HG03045 (cell line): Measurements from ENCODE around the gene STK32B.
"Not testable (repeated sequence)": the region's sequence is repeated elsewhere in the genome, so short reads cannot be mapped to it uniquely, and the experiment has no call there.

Source experiments
- ATAC-seq: cut with Tn5 transposase; IDR thresholded peaks from one replicate; pipeline ENCODE4 v1.9.1; 2021; ENCODE audit warnings: mild to moderate bottlenecking, moderate library complexity; ENCODE audit not compliant: unreplicated experiment

STK32B gene

DNA sequence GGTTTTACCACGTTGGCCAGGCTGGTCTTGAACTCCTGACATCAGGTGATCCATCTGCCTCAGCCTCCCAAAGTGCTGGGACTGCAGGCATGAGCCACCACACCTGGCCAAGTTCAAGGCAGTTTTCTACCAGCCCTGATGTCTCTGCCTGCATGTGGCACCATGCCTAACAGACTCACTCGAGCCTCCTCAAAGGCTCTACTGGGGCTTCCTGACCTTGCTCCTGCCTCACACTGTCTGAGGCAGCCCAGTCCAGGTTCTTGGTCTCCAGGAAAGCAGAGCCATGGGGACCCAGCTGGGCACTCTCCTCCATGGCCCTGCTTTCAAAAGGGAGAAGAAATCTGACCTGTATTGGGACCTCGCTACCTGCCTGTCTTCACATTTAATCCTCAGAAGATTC lies 370.1 kb downstream of the STK32B start:
- ATAC-seq, result no peak

DNA sequence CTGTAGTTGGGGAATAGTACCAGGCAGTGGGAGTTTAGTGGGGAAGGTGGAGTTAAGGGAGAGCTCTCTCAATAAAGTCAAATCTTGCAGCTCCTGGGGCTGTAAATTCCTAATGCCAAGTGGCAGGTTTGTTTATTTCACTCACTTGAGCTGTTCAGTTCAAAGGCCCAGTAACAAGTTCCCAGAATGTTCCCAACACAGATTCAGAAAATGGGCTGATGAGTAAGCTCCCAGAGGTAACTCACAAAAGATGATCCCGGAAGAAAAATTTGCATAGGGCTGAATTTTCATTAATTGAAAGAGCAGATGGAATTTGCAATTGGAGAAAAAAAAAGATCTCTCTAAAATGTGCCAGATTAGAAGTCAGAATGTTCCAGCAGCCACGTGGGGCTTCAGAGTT lies 370.9 kb downstream of the STK32B start:
- ATAC-seq, result no peak

DNA sequence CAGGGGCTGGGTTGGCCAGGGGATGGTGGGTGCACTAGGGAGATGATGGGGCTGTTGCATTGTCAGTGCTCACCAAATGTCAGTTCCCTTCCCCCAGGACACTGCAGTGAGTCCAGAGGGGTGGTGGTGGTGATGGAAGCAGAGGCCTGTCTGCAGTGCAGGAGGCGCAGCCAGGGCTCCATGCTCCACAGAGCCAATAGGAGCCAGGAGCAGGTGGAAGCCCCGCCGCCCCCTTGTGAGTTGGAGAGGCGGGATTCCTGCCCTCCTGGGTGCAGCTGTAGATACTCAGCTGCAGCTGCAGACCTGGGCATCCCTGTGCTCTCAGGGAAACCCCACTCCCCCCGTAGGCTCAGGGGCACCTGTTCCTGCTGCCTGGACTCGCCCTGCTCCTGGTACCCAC lies 372.4 kb downstream of the STK32B start:
- no peak for ATAC-seq

DNA sequence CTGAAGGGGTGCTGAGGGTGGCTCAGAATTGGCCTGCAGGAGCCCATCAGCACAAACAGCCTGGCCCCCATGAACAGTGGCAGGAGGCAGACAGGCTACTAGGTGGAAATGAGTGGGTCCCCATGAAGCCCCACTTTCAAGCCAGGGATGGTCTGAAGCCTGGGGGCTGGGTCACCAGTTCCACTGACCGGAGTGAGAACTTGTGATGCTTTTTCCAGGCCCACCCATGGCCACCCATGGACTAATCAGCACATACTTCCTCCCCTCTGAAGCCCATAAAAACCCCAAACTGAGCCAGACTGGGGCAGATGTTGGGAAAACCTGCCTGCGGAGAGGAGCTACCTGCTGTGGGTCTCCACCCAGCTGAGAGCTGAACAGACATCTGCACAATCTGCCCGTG lies 372.9 kb downstream of the STK32B start:
- ATAC-seq, result no peak

DNA sequence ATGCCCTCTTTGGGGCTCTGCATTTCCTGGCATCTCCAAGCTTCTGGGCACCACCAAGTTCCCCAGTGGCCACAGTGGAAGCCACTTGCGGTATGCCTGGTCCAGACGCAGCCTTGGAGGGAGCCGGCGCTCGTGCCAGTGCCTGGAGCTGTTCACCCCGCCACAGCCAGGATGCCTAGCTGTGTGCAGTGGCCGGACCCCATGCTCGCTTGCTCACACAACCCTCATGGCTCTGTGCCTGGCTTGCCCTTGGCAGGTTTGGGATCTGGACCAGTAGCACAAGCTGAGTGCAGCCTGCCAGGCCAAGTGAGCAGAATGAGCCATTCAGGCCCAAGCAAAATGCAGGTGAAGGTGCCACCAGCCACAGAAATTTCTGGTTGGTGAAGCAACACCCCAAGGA lies 373.6 kb downstream of the STK32B start:
- ATAC-seq, result no peak

DNA sequence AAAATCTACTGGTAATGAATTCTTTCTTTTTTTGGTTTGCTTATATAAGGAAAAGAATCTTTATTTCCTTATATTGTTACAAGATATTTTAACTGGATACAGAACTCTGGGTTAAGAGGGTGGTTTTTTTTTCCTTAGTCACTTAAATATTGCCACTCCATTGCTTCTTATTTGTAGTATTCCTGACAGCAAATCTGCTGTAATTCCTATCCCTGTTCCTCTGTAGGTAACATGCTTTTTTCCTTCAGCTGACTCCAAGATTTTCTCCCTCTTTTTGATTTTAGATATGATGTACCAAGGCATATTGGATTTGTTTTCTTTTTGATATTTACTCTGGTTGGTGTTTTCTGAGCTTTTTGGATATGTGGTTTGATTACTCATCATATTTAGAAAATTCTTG lies 378.5 kb downstream of the STK32B start:
- no peak for ATAC-seq

DNA sequence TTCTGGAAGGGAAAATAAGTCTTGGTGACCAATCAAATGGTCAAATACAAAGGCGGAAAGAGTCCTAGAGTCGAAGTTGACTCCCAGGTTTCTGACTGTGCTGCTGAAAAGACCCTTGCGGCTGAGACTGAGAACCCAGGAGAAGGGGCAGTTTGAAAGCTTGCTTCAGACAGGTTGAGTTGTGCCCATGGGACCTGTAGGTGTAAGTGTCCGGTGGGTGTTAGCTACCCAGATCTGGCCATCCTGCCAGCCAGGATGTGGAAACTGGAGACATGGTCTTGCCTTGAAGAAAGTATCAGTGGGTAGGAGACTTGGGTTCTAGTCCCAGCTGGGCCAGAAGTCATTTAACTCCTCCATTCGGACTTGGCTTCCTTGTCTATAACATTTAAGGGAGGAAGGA lies 381.9 kb downstream of the STK32B start:
- no peak for ATAC-seq

DNA sequence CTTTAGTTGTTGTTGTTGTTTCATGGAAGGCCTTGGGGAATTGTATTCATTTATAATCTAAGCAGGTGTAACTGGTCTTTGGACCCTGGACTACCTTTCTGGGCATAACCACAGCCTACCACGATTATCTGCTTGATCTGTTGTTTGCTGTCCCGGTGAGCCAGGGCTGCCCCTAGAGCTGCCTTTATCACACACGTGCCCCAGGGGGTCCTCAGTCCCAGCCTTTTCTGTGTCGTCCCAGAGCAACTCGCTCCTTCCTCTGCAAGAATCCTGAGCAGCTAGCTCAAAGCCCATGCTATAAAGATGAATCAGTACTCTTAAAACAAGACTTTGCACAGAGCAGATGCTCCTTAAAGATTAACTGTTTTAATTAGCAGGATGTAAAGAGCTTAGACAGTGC lies 383.9 kb downstream of the STK32B start:
- no peak for ATAC-seq

DNA sequence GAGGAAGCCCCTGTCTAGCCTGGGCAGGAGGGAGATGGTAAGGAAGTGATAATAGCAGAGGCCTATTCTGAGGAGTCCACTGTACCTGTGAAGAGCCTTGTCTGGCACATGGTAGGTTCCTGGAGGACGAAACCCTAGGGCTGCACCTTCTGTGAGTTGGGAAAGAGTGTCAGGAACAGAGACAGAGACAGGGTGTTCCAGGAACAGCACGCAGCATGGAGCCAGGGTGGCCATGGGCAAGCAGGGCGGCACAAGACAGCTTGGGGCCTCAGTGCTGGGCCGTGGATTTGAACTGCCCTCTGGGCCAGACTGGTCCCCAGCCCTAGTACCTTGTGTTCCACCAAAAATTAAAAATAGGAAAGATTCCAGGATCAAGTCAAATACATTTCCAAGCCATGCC lies 384.5 kb downstream of the STK32B start:
- ATAC-seq, result no peak

DNA sequence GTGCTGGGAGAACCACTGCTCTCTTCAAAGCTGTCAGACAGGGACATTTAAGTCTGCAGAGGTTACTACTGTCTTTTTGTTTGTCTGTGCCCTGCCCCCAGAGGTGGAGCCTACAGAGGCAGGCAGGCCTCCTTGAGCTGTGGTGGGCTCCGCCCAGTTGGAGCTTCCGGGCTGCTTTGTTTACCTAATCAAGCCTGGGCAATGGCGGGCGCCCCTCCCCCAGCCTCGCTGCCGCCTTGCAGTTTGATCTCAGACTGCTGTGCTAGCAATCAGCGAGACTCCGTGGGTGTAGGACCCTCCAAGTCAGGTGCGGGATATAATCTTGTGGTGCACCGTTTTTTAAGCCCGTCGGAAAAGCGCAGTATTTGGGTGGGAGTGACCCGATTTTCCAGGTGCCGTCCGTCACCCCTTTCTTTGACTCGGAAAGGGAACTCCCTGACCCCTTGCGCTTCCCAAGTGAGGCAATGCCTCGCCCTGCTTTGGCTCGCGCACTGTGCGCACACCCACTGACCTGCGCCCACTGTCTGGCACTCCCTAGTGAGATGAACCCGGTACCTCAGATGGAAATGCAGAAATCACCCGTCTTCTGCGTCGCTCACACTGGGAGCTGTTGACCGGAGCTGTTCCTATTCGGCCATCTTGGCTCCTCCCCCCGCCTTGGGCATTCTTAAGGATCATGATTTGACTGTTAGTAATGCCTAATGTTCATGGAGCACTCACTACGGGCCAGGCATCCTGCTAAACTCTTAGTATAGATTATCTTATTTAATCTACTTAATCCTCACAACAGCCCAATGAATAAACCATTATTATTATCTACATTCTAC lies 392.9 kb downstream of the STK32B start:
- not testable (repeated sequence) for ATAC-seq

DNA sequence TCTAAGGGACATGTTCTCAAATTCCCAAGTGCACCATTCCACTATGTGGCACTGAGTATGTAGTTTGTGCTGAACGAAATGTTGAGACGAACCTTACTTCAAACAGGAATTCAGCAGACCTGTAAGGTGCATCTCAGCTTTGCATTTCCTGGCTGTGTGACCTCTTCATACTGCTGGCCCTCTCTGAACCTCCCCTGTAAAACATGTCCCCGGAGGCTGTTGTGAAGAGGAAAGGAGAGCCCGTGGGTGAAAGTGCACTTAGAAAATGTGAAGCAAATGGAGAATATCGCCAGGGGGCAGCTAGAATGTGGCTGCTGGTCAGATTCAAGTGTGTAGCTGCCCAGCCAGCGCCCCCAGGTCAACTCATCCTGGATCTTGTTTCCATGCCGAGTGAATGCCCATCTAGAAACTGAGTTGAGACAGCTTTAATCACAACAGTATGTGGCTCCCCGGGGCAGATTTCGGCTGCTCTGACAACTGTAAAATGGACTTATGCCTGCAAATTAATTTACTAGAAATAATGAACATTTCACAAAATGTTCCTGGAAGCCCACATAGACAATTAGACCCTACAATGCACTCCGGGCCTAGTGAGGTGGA lies 393.7 kb downstream of the STK32B start:
- no peak for ATAC-seq

DNA sequence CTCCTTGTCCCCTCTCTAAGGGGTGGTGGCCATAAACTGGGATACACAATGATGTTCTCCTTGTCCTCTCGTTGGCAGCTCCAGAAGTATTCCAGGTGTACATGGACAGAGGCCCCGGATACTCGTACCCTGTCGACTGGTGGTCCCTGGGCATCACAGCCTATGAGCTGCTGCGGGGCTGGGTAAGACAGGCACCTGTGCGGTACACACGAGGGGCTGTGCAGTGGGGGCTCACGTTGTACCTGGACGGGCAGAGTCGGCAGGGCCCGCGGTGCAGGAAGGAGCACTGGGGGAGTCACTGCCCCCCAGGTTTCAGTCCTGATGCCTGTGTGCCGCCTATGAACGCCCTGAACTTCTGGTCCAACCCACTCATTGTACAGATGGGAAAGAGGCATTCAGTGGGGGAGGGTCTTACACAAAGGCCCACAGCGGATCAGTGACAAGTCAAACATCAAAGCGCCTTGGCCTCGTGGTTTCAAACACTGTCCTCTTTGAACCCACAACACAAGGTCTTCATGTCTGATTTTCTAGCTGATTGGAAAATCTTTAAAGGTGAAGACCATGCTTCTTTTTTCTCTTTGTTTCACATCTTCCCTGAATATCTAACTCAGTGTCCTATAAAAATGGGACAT lies 395.4 kb downstream of the STK32B start:
- ATAC-seq, result no peak

DNA sequence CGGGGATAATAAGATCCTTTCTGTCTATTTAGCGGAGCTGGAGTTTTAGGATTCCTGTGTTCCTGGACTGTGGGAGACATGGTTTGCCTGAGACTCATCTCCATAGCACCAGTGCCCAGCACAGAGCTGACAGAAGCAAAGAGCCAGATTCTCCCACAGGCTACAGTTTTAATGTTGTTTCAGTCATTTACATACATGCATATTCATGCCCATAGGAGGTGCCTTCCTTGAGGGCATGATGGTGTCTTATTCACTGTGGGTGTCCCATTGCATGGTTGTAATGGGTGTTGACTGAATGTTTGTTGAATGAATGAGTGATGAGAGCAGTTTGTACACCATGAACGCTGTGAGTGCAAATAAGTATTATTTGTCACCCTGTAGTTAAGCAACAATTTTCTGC lies 396.5 kb downstream of the STK32B start:
- ATAC-seq, result no peak

DNA sequence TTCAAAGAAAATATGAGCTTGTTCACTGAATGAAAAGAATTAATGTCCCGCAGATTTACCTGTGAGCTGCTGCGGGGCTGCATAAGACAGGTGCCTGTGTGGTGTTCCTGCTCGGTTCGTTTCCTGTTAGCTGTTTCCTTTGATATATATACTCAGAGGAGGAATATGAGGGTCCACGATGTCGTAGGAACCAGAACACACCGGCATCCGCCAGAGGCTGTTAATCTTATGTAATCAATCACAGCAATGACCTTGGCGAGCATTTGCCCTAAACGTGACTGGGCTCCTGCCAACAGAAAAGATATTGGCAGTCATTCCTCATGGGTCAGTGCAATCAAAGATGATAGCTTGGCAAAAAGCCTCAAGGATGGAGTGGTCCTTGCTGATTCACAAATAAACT lies 396.9 kb downstream of the STK32B start:
- no peak for ATAC-seq

DNA sequence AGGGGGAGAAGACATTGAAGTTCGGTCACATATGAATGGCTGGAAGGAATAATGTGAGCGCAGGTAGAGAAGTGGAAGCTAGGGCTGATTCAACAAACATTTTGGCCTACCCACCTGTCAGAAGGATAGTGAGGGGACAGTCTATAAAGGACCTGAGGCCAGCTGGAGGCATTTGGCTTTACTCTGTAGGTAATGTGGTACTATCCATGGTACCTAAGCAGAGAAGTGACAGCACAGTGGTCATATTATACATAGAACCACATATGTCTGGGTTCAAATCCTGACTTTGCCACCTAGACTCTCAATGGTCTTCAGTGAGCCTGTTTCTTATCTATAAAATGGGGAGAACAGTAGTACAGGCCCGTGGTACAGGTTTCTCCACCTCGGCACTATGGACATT lies 400.0 kb downstream of the STK32B start:
- no peak for ATAC-seq

DNA sequence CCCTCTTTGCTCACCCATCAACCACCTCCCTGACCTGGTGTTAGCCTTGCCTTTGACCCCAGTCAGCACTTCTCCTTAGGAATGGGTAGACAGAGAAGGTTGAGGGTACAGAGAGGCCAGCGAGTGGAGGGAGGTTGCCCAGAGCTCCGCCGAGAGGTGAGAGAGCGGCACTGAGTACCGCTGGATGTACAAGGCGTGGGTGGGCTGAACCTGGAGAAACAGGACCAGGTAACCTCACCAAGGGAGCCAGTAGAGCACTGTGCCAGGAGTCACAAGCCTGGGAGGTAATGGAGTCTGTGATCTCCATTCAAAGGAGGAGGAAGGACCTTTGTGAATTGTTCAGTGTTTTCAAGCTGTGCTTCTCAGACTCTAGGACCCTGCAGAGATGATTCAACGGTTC lies 400.9 kb downstream of the STK32B start:
- no peak for ATAC-seq

DNA sequence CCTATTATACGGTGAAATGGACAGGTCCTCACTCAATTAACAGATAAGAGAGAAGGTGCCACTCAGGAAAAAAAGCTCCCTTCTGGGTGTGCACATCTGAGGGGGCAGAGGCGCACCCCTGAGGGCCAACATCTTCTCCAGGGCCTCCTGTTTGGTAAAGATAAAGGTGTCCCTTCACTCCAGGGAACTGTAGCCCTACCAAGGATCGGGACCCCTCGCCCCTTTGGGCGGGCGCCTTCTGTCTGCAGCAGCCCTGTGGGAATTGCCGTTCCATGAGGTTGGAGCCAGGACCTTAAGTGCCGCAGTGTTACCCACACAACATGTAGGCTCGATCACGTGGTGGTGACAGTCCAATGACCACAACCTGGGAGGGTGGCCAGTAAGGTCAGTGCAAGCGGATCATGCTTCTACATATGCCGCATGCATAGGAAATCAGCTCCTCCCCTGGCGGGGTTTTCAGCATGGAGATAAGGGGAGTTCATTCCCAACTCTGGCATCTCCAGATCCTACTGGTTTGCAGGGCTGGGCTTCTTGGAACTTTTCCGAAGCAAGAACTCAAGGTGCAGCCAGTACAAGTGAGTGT lies 403.8 kb downstream of the STK32B start:
- no peak for ATAC-seq

DNA sequence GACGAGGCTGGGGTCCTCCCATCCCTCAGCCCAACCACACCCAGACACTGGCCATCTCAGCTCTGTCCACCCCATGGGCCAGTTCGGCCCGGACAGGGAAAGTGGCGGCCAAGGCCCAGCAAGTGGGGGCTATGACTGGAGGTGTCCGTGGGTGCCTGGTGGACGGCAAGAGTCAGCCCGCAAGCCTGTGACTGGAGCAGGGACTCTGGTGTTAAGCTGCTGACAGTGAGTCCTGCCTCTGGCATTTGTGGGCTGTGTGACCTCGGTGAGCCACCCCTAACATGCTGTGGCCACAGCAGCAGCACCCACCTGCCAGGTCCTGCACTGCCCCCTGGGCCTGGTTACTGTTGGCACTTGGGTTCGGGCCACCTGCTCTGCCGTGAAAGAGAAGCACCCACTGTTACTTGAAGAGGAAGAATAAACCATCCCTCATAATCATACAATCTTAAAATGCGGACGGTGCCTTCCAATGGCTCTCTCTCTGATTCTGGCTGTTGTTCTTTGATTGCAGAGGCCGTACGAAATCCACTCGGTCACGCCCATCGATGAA lies 405.1 kb downstream of the STK32B start:
- ATAC-seq, result no peak

DNA sequence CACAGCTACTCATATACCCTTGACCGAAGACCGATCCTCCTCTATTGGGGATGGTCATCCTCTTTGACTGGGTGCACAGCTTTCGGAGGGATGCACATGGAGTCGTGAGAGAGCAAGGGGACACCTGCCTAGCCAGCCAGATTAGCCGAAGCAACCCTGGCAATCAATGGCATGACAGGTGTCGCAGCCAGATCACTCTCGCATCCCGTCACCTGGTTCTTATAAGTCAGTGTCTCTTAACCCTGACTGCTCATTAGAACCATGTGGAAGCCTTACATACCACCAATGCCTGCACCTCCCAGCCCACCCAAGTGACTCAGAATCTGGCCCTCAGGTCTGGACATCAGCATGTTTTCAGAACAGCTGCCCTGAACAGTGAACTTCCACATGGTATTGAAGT lies 407.4 kb downstream of the STK32B start:
- ATAC-seq, result no peak

DNA sequence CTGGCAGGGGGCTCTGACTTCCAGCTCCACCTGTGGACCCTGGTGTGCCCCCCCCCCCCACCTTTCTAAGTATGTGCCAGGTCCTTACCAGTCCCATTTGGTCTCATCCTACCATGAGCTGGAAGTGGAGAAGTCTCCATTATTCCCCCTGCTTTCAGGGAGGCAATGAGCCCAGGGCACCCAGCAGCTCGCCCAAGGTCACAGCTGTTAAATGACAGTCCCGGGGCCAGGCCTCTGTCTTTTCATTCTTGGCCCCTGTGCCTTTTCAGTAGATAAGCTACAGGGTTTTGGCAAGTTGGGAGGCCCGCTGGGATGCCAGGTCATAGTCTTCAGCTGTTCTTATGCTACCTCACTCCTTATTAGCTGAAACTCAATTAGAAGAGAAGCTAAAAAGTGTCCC lies 408.0 kb downstream of the STK32B start:
- ATAC-seq, result no peak

DNA sequence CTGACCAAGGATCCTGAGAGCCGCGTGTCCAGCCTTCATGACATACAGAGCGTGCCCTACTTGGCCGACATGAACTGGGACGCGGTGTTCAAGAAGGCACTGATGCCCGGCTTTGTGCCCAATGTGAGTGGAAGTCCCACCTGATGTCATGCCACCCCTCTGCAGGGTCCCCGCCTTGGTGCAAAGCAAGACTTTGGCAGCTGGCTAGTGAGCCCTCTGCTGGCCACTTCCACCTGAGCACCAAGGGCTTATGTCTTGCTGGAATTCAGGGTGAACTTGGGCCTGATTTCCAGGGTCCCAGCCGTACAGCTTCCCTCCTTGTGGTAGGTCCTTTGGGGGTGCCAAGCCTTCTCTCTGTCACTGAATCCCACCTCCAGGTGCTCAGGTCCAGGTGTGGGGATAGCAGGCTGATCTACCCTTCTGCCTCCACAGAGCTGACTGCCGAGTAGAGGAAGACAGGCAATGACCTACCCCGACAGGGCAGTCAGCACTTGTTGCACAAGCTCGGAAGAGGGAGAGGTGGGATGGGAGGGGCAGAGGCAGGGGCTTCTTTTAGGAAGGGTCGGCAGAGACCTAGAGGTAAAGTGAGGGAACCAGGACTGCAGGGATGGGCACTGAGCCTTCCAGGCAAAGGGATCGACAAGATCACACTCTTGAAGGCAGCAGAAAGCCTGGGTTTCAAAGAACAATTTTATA lies 409.0 kb downstream of the STK32B start:
- no peak for ATAC-seq
